HEK293 (cell line): ENCODE data around the gene CCDC183.

Source experiments
- CTCF ChIA-PET: fragments of 350-600 bp; formaldehyde crosslinking; extraction: SDS; loops from one replicate; lab custom pipeline; 2021; ENCODE audit warnings: antibody characterized with exemption; lab: Yijun Ruan, JAX
- POLR2A ChIA-PET: fragments of 300-600 bp; formaldehyde crosslinking; extraction: SDS; loops from one replicate; lab custom pipeline; 2020; ENCODE audit warnings: antibody characterized with exemption, inconsistent platforms; lab: Yijun Ruan, JAX
- H3K27ac ChIP-seq: fragments of 200-500 bp; sonication (Bioruptor generic); 2 replicates; pipeline ENCODE4 v1.5.1; 2014; ENCODE audit warnings: low read depth, low read length, control low read depth, inconsistent platforms; ENCODE audit errors: extremely low read depth
- H3K36me3 ChIP-seq, 2 experiments: fragments of 200-500 bp in 1 of 2; sonication (Bioruptor generic) in 1 of 2; 1 replicate in 1 of 2; 2 replicates in 1 of 2; pipeline ENCODE4 v1.5.1; 2014 to 2017; ENCODE audit warnings: inconsistent platforms in 2 of 2, low read length in 2 of 2; ENCODE audit not compliant: control insufficient read depth in 2 of 2, insufficient read depth in 1 of 2
- H3K4me1 ChIP-seq: fragments of 200-500 bp; sonication (Bioruptor generic); 2 replicates; pipeline ENCODE4 v1.5.1; 2014; ENCODE audit warnings: mild to moderate bottlenecking, low read length, inconsistent platforms; ENCODE audit not compliant: control insufficient read depth, insufficient read depth
- H3K4me3 ChIP-seq: 2 replicates; pipeline ENCODE4 v1.5.1; 2011; ENCODE audit warnings: low read depth, mild to moderate bottlenecking, control low read depth, low read length, moderate library complexity
- H3K9me3 ChIP-seq: fragments of 200-500 bp; sonication (Bioruptor generic); 2 replicates; pipeline ENCODE4 v1.5.1; 2014; ENCODE audit warnings: low read depth, low read length, inconsistent platforms; ENCODE audit not compliant: control insufficient read depth, insufficient read depth
- EGR2 ChIP-seq: fragments of 450-650 bp; formaldehyde crosslinking; IDR thresholded peaks from 2 replicates; pipeline ENCODE4 v1.5.1; 2016; ENCODE audit warnings: low read depth, missing biosample characterization, missing genetic modification characterization
- GLI4 ChIP-seq: fragments of 450-650 bp; formaldehyde crosslinking; IDR thresholded peaks from 2 replicates; pipeline ENCODE4 v1.5.1; 2016; ENCODE audit warnings: missing biosample characterization, missing genetic modification characterization
- GLIS1 ChIP-seq: fragments of 450-650 bp; formaldehyde crosslinking; IDR thresholded peaks from 2 replicates; pipeline ENCODE4 v1.5.1; 2016; ENCODE audit warnings: missing biosample characterization, missing genetic modification characterization
- IKZF3 ChIP-seq: fragments of 450-650 bp; IDR thresholded peaks from 2 replicates; pipeline ENCODE4 v1.5.0; 2018; ENCODE audit warnings: missing biosample characterization, mild to moderate bottlenecking, missing genetic modification characterization, moderate library complexity
- KLF1 ChIP-seq: fragments of 450-650 bp; formaldehyde crosslinking; IDR thresholded peaks from 2 replicates; pipeline ENCODE4 v1.5.1; 2016; ENCODE audit warnings: missing biosample characterization, missing genetic modification characterization
- MZF1 ChIP-seq: fragments of 450-650 bp; formaldehyde crosslinking; IDR thresholded peaks from 2 replicates; pipeline ENCODE4 v1.5.1; 2017; ENCODE audit warnings: missing biosample characterization, missing genetic modification characterization, borderline replicate concordance
- ZBTB1 ChIP-seq: fragments of 450-650 bp; formaldehyde crosslinking; IDR thresholded peaks from 2 replicates; pipeline ENCODE4 v1.5.1; 2016; ENCODE audit warnings: missing biosample characterization, missing genetic modification characterization
- ZBTB21 ChIP-seq: fragments of 450-650 bp; formaldehyde crosslinking; IDR thresholded peaks from 2 replicates; pipeline ENCODE4 v1.5.1; 2017; ENCODE audit warnings: missing biosample characterization, missing genetic modification characterization
- ZEB2 ChIP-seq: fragments of 450-650 bp; formaldehyde crosslinking; IDR thresholded peaks from 2 replicates; pipeline ENCODE4 v1.5.1; 2016; ENCODE audit warnings: missing biosample characterization, missing genetic modification characterization
- ZFHX2 ChIP-seq: fragments of 450-650 bp; formaldehyde crosslinking; conservative IDR thresholded peaks from 2 replicates; pipeline ENCODE4 v1.5.1; 2016; ENCODE audit warnings: missing biosample characterization, missing genetic modification characterization
- ZFP37 ChIP-seq: fragments of 450-650 bp; formaldehyde crosslinking; IDR thresholded peaks from 2 replicates; pipeline ENCODE4 v1.5.1; 2016; ENCODE audit warnings: missing biosample characterization, missing genetic modification characterization
- ZFP41 ChIP-seq: fragments of 450-650 bp; formaldehyde crosslinking; IDR thresholded peaks from 2 replicates; pipeline ENCODE4 v1.5.1; 2016; ENCODE audit warnings: missing biosample characterization, missing genetic modification characterization, borderline replicate concordance
- ZIC2 ChIP-seq: fragments of 450-650 bp; formaldehyde crosslinking; IDR thresholded peaks from 2 replicates; pipeline ENCODE4 v1.5.1; 2016; ENCODE audit warnings: missing biosample characterization, missing genetic modification characterization
- ZNF10 ChIP-seq: fragments of 450-650 bp; formaldehyde crosslinking; IDR thresholded peaks from 2 replicates; pipeline ENCODE4 v1.5.1; 2017; ENCODE audit warnings: missing biosample characterization, missing genetic modification characterization
- ZNF114 ChIP-seq: fragments of 450-650 bp; formaldehyde crosslinking; IDR thresholded peaks from 2 replicates; pipeline ENCODE4 v1.5.0; 2017; ENCODE audit warnings: missing biosample characterization, missing genetic modification characterization
- ZNF169 ChIP-seq: fragments of 450-650 bp; formaldehyde crosslinking; IDR thresholded peaks from 2 replicates; pipeline ENCODE4 v1.5.1; 2016; ENCODE audit warnings: missing biosample characterization, missing genetic modification characterization
- ZNF2 ChIP-seq: fragments of 450-650 bp; formaldehyde crosslinking; IDR thresholded peaks from 2 replicates; pipeline ENCODE4 v1.5.1; 2016; ENCODE audit warnings: missing biosample characterization, missing genetic modification characterization
- ZNF223 ChIP-seq: fragments of 450-650 bp; formaldehyde crosslinking; IDR thresholded peaks from 2 replicates; pipeline ENCODE4 v1.5.1; 2016; ENCODE audit warnings: missing biosample characterization, missing genetic modification characterization
- ZNF266 ChIP-seq: fragments of 450-650 bp; formaldehyde crosslinking; IDR thresholded peaks from 2 replicates; pipeline ENCODE4 v1.5.1; 2016; ENCODE audit warnings: missing biosample characterization, missing genetic modification characterization, low read depth
- ZNF544 ChIP-seq: fragments of 450-650 bp; formaldehyde crosslinking; IDR thresholded peaks from 2 replicates; pipeline ENCODE4 v1.5.0; 2017; ENCODE audit warnings: missing biosample characterization, missing genetic modification characterization
- ZNF548 ChIP-seq: fragments of 450-650 bp; formaldehyde crosslinking; IDR thresholded peaks from 2 replicates; pipeline ENCODE4 v1.5.1; 2016; ENCODE audit warnings: missing biosample characterization, missing genetic modification characterization
- ZNF549 ChIP-seq: fragments of 450-650 bp; IDR thresholded peaks from 2 replicates; pipeline ENCODE4 v1.5.1; 2018; ENCODE audit warnings: missing biosample characterization, missing genetic modification characterization, mild to moderate bottlenecking, inconsistent platforms, moderate library complexity
- TF ChIP-seq, protein P1 (sequence below): fragments of 450-650 bp; formaldehyde crosslinking; IDR thresholded peaks from 2 replicates; pipeline ENCODE4 v1.5.1; 2016; ENCODE audit warnings: missing biosample characterization, missing genetic modification characterization
- TF ChIP-seq, protein P2 (sequence below): fragments of 450-650 bp; formaldehyde crosslinking; IDR thresholded peaks from 2 replicates; pipeline ENCODE4 v1.5.1; 2016; ENCODE audit warnings: missing biosample characterization, missing genetic modification characterization
- TF ChIP-seq, protein P3 (sequence below): fragments of 450-650 bp; formaldehyde crosslinking; IDR thresholded peaks from 2 replicates; pipeline ENCODE4 v1.5.1; 2016; ENCODE audit warnings: missing biosample characterization, missing genetic modification characterization
- TF ChIP-seq, protein P4 (sequence below): fragments of 450-650 bp; formaldehyde crosslinking; IDR thresholded peaks from 2 replicates; pipeline ENCODE4 v1.5.0; 2017; ENCODE audit warnings: missing biosample characterization, missing genetic modification characterization, borderline replicate concordance
- TF ChIP-seq, protein P5 (sequence below): IDR thresholded peaks from 2 replicates; pipeline ENCODE4 v1.6.1; 2011; ENCODE audit warnings: mild to moderate bottlenecking, low read depth, low read length, borderline replicate concordance

CCDC183 gene

DNA sequence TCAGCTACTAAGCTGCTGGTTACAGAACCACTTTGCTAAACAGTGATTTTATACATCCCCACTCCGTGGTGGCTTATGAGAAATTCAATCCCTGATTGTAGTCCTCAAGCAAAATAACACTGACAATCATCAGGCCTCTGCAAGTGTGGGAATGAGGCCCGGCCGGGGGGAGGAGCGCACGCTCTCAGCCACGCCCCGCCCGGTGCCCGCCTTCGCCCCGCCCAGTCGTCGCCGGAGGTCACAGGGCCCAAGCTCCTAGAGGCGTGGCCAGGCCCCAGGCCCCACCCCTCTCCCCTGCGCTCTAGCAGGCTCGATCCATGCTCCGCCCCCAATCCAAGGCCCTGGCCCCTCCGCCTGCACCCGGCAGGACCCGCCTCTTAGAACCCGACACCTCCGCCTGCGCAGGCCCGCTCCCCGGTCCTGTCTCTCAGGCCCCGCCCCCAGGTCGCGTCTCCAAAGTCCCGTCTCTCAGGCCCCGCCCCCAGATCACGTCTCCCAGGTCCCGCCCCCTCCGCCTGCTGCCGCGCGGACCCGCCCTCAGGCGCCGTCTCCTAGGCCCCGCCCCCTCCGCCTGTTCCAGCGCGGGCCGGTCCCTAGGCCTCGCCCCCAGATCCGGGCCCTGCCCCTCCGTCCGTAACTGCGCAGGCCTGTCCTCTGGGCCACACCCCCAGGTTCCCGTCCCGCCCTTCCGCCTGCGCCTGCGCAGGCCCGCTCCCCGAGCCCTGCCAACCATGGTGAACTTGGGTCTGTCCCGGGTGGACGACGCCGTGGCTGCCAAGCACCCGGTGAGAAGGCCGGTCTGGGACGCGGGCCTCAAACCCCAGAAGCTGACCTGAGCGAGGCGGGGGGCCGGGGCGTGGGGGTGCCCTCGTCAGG lies 5.3 kb upstream of the CCDC183 start, which contains the start of gene TMEM141:
Gene TMEM141, plus strand, starts transcription at position 705 of the 876 bp plus-strand sequence. Its CDS starts 27 bp downstream, at position 732.
- POLR2A ChIA-PET = interaction anchor here (0.5 to 2.0 kb wide), 19 partner anchors 9 to 669 kb away, joined by 3 to 24 read pairs (median 4); partner anchors contain the start of genes FBXW5, MAN1B1, TPRN and TRAF2
- peaks cover 6% of the 10 kb centered on the region for H3K4me1 ChIP-seq
- peak within 1 kb of the TSS; percentile 74 for H3K27ac ChIP-seq
- TF ChIP-seq ZBTB1 (tag by site-specific recombination) (no peak), ZFP37 (tag by site-specific recombination) (no peak), GLI4 (no peak), ZBTB21 (tag by site-specific recombination) (no peak), ZNF548 (tag by site-specific recombination) (no peak), ZNF10 (tag by site-specific recombination) (0 out of 2 replicates have a peak, but pooled peaks have one; percentile 23), ZFP41 (tag by site-specific recombination) (no peak), EGR2 (tag by site-specific recombination) (peak; percentile 63; the same call in 1 of the 2 replicates), ZNF2 (tag by site-specific recombination) (0 out of 2 replicates have a peak, but pooled peaks have one; percentile 25), ZNF223 (tag by site-specific recombination) (no peak), IKZF3 (tag by site-specific recombination) (peak; percentile 82), MZF1 (peak; percentile 98), ZNF114 (no peak), ZNF549 (no peak), KLF1 (tag by site-specific recombination) (peak; percentile 26), ZNF169 (no peak), ZFHX2 (tag by site-specific recombination) (peak; percentile 55), ZIC2 (peak; percentile 50), ZNF544 (tag by site-specific recombination) (no peak), GLIS1 (tag by site-specific recombination) (peak; percentile 64), ZNF266 (tag by site-specific recombination) (no peak), ZEB2 (tag by site-specific recombination) (peak; percentile 62)
- TF ChIP-seq, protein P1, sequence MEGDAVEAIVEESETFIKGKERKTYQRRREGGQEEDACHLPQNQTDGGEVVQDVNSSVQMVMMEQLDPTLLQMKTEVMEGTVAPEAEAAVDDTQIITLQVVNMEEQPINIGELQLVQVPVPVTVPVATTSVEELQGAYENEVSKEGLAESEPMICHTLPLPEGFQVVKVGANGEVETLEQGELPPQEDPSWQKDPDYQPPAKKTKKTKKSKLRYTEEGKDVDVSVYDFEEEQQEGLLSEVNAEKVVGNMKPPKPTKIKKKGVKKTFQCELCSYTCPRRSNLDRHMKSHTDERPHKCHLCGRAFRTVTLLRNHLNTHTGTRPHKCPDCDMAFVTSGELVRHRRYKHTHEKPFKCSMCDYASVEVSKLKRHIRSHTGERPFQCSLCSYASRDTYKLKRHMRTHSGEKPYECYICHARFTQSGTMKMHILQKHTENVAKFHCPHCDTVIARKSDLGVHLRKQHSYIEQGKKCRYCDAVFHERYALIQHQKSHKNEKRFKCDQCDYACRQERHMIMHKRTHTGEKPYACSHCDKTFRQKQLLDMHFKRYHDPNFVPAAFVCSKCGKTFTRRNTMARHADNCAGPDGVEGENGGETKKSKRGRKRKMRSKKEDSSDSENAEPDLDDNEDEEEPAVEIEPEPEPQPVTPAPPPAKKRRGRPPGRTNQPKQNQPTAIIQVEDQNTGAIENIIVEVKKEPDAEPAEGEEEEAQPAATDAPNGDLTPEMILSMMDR = no peak
- TF ChIP-seq, protein P2, sequence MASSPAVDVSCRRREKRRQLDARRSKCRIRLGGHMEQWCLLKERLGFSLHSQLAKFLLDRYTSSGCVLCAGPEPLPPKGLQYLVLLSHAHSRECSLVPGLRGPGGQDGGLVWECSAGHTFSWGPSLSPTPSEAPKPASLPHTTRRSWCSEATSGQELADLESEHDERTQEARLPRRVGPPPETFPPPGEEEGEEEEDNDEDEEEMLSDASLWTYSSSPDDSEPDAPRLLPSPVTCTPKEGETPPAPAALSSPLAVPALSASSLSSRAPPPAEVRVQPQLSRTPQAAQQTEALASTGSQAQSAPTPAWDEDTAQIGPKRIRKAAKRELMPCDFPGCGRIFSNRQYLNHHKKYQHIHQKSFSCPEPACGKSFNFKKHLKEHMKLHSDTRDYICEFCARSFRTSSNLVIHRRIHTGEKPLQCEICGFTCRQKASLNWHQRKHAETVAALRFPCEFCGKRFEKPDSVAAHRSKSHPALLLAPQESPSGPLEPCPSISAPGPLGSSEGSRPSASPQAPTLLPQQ (tag by site-specific recombination) = no peak
- TF ChIP-seq, protein P3, sequence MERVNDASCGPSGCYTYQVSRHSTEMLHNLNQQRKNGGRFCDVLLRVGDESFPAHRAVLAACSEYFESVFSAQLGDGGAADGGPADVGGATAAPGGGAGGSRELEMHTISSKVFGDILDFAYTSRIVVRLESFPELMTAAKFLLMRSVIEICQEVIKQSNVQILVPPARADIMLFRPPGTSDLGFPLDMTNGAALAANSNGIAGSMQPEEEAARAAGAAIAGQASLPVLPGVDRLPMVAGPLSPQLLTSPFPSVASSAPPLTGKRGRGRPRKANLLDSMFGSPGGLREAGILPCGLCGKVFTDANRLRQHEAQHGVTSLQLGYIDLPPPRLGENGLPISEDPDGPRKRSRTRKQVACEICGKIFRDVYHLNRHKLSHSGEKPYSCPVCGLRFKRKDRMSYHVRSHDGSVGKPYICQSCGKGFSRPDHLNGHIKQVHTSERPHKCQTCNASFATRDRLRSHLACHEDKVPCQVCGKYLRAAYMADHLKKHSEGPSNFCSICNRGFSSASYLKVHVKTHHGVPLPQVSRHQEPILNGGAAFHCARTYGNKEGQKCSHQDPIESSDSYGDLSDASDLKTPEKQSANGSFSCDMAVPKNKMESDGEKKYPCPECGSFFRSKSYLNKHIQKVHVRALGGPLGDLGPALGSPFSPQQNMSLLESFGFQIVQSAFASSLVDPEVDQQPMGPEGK (tag by site-specific recombination) = peak; percentile 69
- TF ChIP-seq, protein P4, sequence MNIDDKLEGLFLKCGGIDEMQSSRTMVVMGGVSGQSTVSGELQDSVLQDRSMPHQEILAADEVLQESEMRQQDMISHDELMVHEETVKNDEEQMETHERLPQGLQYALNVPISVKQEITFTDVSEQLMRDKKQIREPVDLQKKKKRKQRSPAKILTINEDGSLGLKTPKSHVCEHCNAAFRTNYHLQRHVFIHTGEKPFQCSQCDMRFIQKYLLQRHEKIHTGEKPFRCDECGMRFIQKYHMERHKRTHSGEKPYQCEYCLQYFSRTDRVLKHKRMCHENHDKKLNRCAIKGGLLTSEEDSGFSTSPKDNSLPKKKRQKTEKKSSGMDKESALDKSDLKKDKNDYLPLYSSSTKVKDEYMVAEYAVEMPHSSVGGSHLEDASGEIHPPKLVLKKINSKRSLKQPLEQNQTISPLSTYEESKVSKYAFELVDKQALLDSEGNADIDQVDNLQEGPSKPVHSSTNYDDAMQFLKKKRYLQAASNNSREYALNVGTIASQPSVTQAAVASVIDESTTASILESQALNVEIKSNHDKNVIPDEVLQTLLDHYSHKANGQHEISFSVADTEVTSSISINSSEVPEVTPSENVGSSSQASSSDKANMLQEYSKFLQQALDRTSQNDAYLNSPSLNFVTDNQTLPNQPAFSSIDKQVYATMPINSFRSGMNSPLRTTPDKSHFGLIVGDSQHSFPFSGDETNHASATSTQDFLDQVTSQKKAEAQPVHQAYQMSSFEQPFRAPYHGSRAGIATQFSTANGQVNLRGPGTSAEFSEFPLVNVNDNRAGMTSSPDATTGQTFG (tag by site-specific recombination) = no peak
- TF ChIP-seq, protein P5, sequence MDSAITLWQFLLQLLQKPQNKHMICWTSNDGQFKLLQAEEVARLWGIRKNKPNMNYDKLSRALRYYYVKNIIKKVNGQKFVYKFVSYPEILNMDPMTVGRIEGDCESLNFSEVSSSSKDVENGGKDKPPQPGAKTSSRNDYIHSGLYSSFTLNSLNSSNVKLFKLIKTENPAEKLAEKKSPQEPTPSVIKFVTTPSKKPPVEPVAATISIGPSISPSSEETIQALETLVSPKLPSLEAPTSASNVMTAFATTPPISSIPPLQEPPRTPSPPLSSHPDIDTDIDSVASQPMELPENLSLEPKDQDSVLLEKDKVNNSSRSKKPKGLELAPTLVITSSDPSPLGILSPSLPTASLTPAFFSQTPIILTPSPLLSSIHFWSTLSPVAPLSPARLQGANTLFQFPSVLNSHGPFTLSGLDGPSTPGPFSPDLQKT = no peak

More for the DNA sequence above, 5.3 kb upstream of the CCDC183 start, which contains the start of gene TMEM141:
- Histone ChIP-seq H3K9me3 (no peaks in the 10 kb centered on the region), H3K36me3 (peaks cover 0 to 21% of the 10 kb centered on the region in 2 experiments; a peak in 1 of 3 replicates), H3K4me3 (peak within 1 kb of the TSS; percentile 47)
- CTCF ChIA-PET = interaction anchor here (0.6 to 6.1 kb wide), 14 partner anchors 11 to 583 kb away, joined by 3 to 61 read pairs (median 4); partner anchors contain the start of gene AJM1
